Gastroesophageal sphincter (tissue), 3 donors: ENCODE data around the gene SH3BP5.

Experiments used
- POLR2A ChIP-seq, 2 donors: fragments of 450-650 bp; IDR thresholded peaks; one replicate each; pipeline ENCODE4 v1.6.1; 2017; ENCODE audit warnings: antibody characterized with exemption in 2 of 2, mild to moderate bottlenecking in 2 of 2, moderate library complexity in 1 of 2
- TF ChIP-seq, protein P1 (sequence below), 4 experiments: fragments of 200-600 bp in 2 of 4; fragments of 450-650 bp in 2 of 4; sonication (generic) in 1 of 4; IDR thresholded peaks; one replicate each; pipeline ENCODE4 v1.5.1; 2017 to 2019; ENCODE audit warnings: antibody characterized with exemption in 4 of 4, mild to moderate bottlenecking in 2 of 4, moderate library complexity in 2 of 4

GRCh38 chr3:15255215-15255614, 77.2 kb downstream of the SH3BP5 start:
- no peak for TF ChIP-seq POLR2A (IDR thresholded peaks at IDR 0.05)
- TF ChIP-seq, protein P1, sequence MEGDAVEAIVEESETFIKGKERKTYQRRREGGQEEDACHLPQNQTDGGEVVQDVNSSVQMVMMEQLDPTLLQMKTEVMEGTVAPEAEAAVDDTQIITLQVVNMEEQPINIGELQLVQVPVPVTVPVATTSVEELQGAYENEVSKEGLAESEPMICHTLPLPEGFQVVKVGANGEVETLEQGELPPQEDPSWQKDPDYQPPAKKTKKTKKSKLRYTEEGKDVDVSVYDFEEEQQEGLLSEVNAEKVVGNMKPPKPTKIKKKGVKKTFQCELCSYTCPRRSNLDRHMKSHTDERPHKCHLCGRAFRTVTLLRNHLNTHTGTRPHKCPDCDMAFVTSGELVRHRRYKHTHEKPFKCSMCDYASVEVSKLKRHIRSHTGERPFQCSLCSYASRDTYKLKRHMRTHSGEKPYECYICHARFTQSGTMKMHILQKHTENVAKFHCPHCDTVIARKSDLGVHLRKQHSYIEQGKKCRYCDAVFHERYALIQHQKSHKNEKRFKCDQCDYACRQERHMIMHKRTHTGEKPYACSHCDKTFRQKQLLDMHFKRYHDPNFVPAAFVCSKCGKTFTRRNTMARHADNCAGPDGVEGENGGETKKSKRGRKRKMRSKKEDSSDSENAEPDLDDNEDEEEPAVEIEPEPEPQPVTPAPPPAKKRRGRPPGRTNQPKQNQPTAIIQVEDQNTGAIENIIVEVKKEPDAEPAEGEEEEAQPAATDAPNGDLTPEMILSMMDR (IDR thresholded peaks at IDR 0.05), result no peak
